NCI-H226 (cell line): ENCODE results near the gene STK32B.
"Not testable (repeated sequence)": the region's sequence is repeated elsewhere in the genome, so short reads cannot be mapped to it uniquely, and the experiment has no call there.

Source experiments
- DNase-seq: peaks from one replicate; pipeline ENCODE4 v3.0.0-alpha.2; 2015

Gene STK32B

GRCh38 chr4:5409237-5409636 is 358.0 kb downstream of the STK32B start:
- no peak for DNase-seq

DNA sequence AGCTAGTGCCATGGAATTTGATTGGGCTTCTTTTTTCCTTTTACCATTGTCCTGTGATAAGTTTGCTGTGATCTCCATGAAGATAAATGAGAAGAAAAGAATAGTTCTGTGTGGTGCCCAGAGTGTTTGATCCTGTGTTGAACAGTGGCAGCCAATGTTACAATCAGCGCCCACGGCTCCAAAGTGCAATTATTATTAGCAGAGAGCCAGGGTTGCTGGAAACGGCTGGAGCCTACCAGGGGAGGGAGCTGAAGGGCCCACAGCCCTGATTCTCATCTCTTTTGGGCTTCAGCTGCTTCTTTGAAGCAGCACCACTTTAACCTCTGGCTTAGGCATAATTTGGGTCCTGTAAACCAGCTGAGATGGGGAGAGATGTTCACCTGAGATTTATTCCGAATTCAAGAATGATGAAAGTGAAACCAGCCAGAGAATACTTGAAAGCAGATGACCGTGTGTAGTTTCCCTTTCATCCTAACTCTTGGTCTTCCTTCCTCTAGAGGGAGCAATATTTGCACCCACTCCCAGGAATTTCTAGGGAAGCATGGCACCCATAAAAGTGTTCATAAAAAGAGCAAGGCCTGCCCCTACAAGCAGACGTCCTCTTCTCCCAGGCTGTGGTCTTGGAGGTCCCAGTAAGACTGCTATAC is 358.8 kb downstream of the STK32B start:
- DNase-seq: no peak

DNA sequence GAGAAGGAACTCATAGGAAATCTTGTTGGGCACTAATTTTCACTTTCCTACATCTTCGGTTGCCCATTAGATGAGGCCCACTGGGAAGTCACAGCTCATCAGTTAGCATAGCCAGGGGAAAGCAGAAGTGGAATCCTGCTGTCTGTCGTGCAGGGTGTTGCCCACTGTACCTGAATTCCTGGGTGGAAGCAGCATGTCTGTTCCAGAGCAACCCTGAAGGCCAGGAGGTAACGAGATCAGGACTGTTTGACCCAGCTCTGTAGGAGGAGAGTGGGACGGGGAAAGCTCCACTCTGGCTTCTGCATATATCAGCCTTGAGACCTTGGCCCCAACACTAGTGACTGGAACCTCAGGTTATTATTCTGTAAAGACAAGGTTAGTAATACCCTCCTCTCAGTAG is 361.0 kb downstream of the STK32B start:
- DNase-seq: no peak

- no peak for DNase-seq
Measured at GRCh38 chr4:5412751-5413150, 361.5 kb downstream of the STK32B start.

- no peak for DNase-seq
Measured at GRCh38 chr4:5416637-5417036, 365.4 kb downstream of the STK32B start.

- DNase-seq: no peak
Measured at GRCh38 chr4:5420266-5420665, 369.0 kb downstream of the STK32B start.

- no peak for DNase-seq
Measured at GRCh38 chr4:5421416-5421815, 370.1 kb downstream of the STK32B start.

DNA sequence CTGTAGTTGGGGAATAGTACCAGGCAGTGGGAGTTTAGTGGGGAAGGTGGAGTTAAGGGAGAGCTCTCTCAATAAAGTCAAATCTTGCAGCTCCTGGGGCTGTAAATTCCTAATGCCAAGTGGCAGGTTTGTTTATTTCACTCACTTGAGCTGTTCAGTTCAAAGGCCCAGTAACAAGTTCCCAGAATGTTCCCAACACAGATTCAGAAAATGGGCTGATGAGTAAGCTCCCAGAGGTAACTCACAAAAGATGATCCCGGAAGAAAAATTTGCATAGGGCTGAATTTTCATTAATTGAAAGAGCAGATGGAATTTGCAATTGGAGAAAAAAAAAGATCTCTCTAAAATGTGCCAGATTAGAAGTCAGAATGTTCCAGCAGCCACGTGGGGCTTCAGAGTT is 370.9 kb downstream of the STK32B start:
- DNase-seq: no peak

DNA sequence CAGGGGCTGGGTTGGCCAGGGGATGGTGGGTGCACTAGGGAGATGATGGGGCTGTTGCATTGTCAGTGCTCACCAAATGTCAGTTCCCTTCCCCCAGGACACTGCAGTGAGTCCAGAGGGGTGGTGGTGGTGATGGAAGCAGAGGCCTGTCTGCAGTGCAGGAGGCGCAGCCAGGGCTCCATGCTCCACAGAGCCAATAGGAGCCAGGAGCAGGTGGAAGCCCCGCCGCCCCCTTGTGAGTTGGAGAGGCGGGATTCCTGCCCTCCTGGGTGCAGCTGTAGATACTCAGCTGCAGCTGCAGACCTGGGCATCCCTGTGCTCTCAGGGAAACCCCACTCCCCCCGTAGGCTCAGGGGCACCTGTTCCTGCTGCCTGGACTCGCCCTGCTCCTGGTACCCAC is 372.4 kb downstream of the STK32B start:
- no peak for DNase-seq

- no peak for DNase-seq
Measured at GRCh38 chr4:5424211-5424610, 372.9 kb downstream of the STK32B start.

- no peak for DNase-seq
Measured at GRCh38 chr4:5424901-5425300, 373.6 kb downstream of the STK32B start.

DNA sequence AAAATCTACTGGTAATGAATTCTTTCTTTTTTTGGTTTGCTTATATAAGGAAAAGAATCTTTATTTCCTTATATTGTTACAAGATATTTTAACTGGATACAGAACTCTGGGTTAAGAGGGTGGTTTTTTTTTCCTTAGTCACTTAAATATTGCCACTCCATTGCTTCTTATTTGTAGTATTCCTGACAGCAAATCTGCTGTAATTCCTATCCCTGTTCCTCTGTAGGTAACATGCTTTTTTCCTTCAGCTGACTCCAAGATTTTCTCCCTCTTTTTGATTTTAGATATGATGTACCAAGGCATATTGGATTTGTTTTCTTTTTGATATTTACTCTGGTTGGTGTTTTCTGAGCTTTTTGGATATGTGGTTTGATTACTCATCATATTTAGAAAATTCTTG is 378.5 kb downstream of the STK32B start:
- DNase-seq: no peak

DNA sequence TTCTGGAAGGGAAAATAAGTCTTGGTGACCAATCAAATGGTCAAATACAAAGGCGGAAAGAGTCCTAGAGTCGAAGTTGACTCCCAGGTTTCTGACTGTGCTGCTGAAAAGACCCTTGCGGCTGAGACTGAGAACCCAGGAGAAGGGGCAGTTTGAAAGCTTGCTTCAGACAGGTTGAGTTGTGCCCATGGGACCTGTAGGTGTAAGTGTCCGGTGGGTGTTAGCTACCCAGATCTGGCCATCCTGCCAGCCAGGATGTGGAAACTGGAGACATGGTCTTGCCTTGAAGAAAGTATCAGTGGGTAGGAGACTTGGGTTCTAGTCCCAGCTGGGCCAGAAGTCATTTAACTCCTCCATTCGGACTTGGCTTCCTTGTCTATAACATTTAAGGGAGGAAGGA is 381.9 kb downstream of the STK32B start:
- no peak for DNase-seq

DNA sequence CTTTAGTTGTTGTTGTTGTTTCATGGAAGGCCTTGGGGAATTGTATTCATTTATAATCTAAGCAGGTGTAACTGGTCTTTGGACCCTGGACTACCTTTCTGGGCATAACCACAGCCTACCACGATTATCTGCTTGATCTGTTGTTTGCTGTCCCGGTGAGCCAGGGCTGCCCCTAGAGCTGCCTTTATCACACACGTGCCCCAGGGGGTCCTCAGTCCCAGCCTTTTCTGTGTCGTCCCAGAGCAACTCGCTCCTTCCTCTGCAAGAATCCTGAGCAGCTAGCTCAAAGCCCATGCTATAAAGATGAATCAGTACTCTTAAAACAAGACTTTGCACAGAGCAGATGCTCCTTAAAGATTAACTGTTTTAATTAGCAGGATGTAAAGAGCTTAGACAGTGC is 383.9 kb downstream of the STK32B start:
- no peak for DNase-seq

- no peak for DNase-seq
Measured at GRCh38 chr4:5435823-5436222, 384.5 kb downstream of the STK32B start.

GRCh38 chr4:5443976-5444802 is 392.9 kb downstream of the STK32B start:
- DNase-seq: not testable (repeated sequence)

DNA sequence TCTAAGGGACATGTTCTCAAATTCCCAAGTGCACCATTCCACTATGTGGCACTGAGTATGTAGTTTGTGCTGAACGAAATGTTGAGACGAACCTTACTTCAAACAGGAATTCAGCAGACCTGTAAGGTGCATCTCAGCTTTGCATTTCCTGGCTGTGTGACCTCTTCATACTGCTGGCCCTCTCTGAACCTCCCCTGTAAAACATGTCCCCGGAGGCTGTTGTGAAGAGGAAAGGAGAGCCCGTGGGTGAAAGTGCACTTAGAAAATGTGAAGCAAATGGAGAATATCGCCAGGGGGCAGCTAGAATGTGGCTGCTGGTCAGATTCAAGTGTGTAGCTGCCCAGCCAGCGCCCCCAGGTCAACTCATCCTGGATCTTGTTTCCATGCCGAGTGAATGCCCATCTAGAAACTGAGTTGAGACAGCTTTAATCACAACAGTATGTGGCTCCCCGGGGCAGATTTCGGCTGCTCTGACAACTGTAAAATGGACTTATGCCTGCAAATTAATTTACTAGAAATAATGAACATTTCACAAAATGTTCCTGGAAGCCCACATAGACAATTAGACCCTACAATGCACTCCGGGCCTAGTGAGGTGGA is 393.7 kb downstream of the STK32B start:
- no peak for DNase-seq

GRCh38 chr4:5446595-5447226 is 395.4 kb downstream of the STK32B start:
- no peak for DNase-seq

GRCh38 chr4:5447755-5448154 is 396.5 kb downstream of the STK32B start:
- DNase-seq: no peak

DNA sequence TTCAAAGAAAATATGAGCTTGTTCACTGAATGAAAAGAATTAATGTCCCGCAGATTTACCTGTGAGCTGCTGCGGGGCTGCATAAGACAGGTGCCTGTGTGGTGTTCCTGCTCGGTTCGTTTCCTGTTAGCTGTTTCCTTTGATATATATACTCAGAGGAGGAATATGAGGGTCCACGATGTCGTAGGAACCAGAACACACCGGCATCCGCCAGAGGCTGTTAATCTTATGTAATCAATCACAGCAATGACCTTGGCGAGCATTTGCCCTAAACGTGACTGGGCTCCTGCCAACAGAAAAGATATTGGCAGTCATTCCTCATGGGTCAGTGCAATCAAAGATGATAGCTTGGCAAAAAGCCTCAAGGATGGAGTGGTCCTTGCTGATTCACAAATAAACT is 396.9 kb downstream of the STK32B start:
- DNase-seq: no peak

- no peak for DNase-seq
Measured at GRCh38 chr4:5451243-5451642, 400.0 kb downstream of the STK32B start.

- DNase-seq: no peak
Measured at GRCh38 chr4:5452156-5452555, 400.9 kb downstream of the STK32B start.

DNA sequence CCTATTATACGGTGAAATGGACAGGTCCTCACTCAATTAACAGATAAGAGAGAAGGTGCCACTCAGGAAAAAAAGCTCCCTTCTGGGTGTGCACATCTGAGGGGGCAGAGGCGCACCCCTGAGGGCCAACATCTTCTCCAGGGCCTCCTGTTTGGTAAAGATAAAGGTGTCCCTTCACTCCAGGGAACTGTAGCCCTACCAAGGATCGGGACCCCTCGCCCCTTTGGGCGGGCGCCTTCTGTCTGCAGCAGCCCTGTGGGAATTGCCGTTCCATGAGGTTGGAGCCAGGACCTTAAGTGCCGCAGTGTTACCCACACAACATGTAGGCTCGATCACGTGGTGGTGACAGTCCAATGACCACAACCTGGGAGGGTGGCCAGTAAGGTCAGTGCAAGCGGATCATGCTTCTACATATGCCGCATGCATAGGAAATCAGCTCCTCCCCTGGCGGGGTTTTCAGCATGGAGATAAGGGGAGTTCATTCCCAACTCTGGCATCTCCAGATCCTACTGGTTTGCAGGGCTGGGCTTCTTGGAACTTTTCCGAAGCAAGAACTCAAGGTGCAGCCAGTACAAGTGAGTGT is 403.8 kb downstream of the STK32B start:
- DNase-seq: no peak
